ENCODE results near the gene VAV3. TPM values are rescaled to one million over a fixed set of nuclear protein-coding genes. Genes with fewer than 3 reads are reported as not detected.
A peak's percentile ranks its signal among the peaks of the same experiment; 100 is the strongest.

Gene VAV3, protein sequence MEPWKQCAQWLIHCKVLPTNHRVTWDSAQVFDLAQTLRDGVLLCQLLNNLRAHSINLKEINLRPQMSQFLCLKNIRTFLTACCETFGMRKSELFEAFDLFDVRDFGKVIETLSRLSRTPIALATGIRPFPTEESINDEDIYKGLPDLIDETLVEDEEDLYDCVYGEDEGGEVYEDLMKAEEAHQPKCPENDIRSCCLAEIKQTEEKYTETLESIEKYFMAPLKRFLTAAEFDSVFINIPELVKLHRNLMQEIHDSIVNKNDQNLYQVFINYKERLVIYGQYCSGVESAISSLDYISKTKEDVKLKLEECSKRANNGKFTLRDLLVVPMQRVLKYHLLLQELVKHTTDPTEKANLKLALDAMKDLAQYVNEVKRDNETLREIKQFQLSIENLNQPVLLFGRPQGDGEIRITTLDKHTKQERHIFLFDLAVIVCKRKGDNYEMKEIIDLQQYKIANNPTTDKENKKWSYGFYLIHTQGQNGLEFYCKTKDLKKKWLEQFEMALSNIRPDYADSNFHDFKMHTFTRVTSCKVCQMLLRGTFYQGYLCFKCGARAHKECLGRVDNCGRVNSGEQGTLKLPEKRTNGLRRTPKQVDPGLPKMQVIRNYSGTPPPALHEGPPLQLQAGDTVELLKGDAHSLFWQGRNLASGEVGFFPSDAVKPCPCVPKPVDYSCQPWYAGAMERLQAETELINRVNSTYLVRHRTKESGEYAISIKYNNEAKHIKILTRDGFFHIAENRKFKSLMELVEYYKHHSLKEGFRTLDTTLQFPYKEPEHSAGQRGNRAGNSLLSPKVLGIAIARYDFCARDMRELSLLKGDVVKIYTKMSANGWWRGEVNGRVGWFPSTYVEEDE
- total RNA-seq = 1.8 and 3.7 TPM in 2 replicates
- long read RNA-seq, partial matches to known transcripts = 0 of 1 reads
- long read RNA-seq, other reads (novel, unspliced or antisense) = 0 of 1 reads

DNA sequence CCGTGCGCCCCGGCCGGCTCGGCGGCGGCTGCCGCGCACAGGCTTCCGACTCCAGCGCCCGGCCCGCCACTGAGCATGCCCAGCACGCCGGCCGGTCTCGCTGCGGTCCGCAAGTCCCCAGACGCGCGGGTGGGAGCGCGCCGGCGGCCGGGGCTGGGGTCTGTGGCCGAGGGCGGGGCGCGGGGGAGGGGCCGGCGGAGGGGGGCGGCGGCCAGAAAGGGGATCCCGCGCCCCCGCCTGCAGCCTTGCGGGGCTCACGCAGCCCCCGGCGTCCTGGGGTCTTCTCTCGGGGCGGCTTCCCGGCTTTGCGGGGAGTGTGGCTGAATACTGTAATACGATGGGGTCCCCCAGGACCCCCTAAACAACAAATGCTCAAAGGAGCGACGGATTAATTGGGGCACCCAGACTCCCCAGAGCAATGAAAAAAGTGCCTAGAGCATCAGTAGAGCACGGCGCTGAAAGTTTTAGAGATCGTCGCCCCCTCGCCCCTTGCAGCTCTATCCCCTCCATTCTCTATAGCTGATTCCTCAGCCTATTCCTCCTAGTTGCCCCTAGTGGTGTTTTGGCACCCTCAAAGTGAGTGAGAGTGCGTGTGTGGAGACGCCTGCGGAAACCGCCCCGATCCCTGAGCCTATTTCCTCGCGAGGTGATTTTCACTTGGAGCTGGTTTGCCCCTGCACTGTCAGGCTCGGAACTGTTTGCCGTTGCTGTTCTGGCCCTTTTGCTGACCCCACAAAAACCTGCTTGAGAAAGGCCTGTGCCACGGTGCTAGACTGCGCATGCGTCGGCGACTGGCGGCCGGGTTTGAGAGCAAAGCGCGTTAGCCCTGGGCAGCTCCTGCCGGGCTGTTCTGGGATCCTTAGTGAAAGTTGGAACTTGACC is at the start of gene VAV3:
Gene VAV3, minus strand, starts transcription at position 71 of the 882 bp plus-strand sequence. CDS start 311 bp downstream, outside the sequence.
- DNase-seq (ENCODE audit: low spot score, unreplicated experiment) = peak; percentile 69
- Mint-ChIP-seq H3K27ac (peak within 1 kb of the TSS; percentile 95), H3K36me3 (ENCODE audit: insufficient read depth) (no peaks in the 10 kb centered on the region), H3K4me3 (ENCODE audit: low read depth) (peak within 1 kb of the TSS; percentile 91), H3K4me1 (ENCODE audit: low read depth) (peaks cover 11% of the 10 kb centered on the region), H3K9me3 (ENCODE audit: low read depth) (no peaks in the 10 kb centered on the region), H3K27me3 (peaks cover 50% of the 10 kb centered on the region)
- TF ChIP-seq, protein P1, sequence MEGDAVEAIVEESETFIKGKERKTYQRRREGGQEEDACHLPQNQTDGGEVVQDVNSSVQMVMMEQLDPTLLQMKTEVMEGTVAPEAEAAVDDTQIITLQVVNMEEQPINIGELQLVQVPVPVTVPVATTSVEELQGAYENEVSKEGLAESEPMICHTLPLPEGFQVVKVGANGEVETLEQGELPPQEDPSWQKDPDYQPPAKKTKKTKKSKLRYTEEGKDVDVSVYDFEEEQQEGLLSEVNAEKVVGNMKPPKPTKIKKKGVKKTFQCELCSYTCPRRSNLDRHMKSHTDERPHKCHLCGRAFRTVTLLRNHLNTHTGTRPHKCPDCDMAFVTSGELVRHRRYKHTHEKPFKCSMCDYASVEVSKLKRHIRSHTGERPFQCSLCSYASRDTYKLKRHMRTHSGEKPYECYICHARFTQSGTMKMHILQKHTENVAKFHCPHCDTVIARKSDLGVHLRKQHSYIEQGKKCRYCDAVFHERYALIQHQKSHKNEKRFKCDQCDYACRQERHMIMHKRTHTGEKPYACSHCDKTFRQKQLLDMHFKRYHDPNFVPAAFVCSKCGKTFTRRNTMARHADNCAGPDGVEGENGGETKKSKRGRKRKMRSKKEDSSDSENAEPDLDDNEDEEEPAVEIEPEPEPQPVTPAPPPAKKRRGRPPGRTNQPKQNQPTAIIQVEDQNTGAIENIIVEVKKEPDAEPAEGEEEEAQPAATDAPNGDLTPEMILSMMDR (IDR thresholded peaks at IDR 0.05; ENCODE audit: unreplicated experiment) = peak; percentile 49

- Mint-ChIP-seq H3K4me3 (ENCODE audit: low read depth) (no peak overlapping the region), H3K27ac (no peak overlapping the region), H3K36me3 (ENCODE audit: insufficient read depth) (no peaks in the 10 kb centered on the region), H3K27me3 (peaks cover 25% of the 10 kb centered on the region), H3K9me3 (ENCODE audit: low read depth) (no peaks in the 10 kb centered on the region), H3K4me1 (ENCODE audit: low read depth) (peaks cover 3% of the 10 kb centered on the region)
- TF ChIP-seq, protein P1 (IDR thresholded peaks at IDR 0.05; ENCODE audit: unreplicated experiment) = no peak
- no peak for DNase-seq (ENCODE audit: low spot score, unreplicated experiment)
These were observed 47.6 kb upstream of the VAV3 start for GRCh38 chr1:108012553-108012952.

- Mint-ChIP-seq H3K27ac (no peak overlapping the region), H3K27me3 (peaks cover 25% of the 10 kb centered on the region), H3K36me3 (ENCODE audit: insufficient read depth) (no peaks in the 10 kb centered on the region), H3K4me3 (ENCODE audit: low read depth) (no peak overlapping the region), H3K9me3 (ENCODE audit: low read depth) (no peaks in the 10 kb centered on the region), H3K4me1 (ENCODE audit: low read depth) (peaks cover 3% of the 10 kb centered on the region)
- TF ChIP-seq, protein P1 (IDR thresholded peaks at IDR 0.05; ENCODE audit: unreplicated experiment) = no peak
- no peak for DNase-seq (ENCODE audit: low spot score, unreplicated experiment)
These were observed 46.3 kb upstream of the VAV3 start for GRCh38 chr1:108011295-108011694.

- peaks cover 3% of the 10 kb centered on the region for H3K4me1 Mint-ChIP-seq (ENCODE audit: low read depth)
- H3K27me3 Mint-ChIP-seq = peaks cover 25% of the 10 kb centered on the region
- no peak overlapping the region for H3K4me3 Mint-ChIP-seq (ENCODE audit: low read depth)
- TF ChIP-seq, protein P1 (IDR thresholded peaks at IDR 0.05; ENCODE audit: unreplicated experiment) = no peak
- no peak for DNase-seq (ENCODE audit: low spot score, unreplicated experiment)
- H3K36me3 Mint-ChIP-seq (ENCODE audit: insufficient read depth) = no peaks in the 10 kb centered on the region
- no peaks in the 10 kb centered on the region for H3K9me3 Mint-ChIP-seq (ENCODE audit: low read depth)
- no peak overlapping the region for H3K27ac Mint-ChIP-seq
These were observed 45.6 kb upstream of the VAV3 start for GRCh38 chr1:108010581-108010980.

Data from progenitor cell of endocrine pancreas (in vitro differentiated cells).